GDM1 (cell line): ENCODE data around the gene PHKA2.
"Not testable (repeated sequence)": the region's sequence is repeated elsewhere in the genome, so short reads cannot be mapped to it uniquely, and the experiment has no call there.

Source experiments
- DNase-seq: peaks from one replicate; lab custom pipeline; 2025; lab: John Stamatoyannopoulos, UW

Gene PHKA2

GRCh38 chrX:18856645-18856997 lies 127.3 kb downstream of the PHKA2 start:
- no peak for DNase-seq

GRCh38 chrX:18855919-18856644 lies 127.8 kb downstream of the PHKA2 start:
- no peak for DNase-seq

- not testable (repeated sequence) for DNase-seq
Measured at GRCh38 chrX:18847901-18848300, 136.0 kb downstream of the PHKA2 start.
